GM23248 (cell line): ENCODE results near the gene UXT. TPM values are rescaled to one million over a fixed set of nuclear protein-coding genes. Genes with fewer than 3 reads are reported as not detected.

Experiments used
- DNase-seq: peaks from one replicate; pipeline ENCODE4 v3.0.0-alpha.2; 2015
- H2AFZ ChIP-seq: fragments of 200-600 bp; sonication (generic); 2 replicates; pipeline ENCODE4 v1.6.1; 2016; ENCODE audit warnings: antibody characterized with exemption
- H3F3A ChIP-seq: fragments of 200-600 bp; sonication (generic); 2 replicates; pipeline ENCODE4 v1.6.1; 2016; ENCODE audit warnings: mild to moderate bottlenecking, antibody characterized with exemption, mixed run types; ENCODE audit not compliant: insufficient read depth
- H3K27ac ChIP-seq: fragments of 200-600 bp; sonication (generic); 2 replicates; pipeline ENCODE4 v1.5.1; 2016; ENCODE audit warnings: mild to moderate bottlenecking
- H3K27me3 ChIP-seq: fragments of 200-600 bp; sonication (generic); replicated peaks from 2 replicates; pipeline ENCODE4 v1.6.1; 2016; ENCODE audit warnings: mild to moderate bottlenecking; ENCODE audit not compliant: insufficient read depth
- H3K36me3 ChIP-seq: fragments of 200-600 bp; sonication (generic); 2 replicates; pipeline ENCODE4 v1.6.1; 2016; ENCODE audit warnings: low read depth, mild to moderate bottlenecking
- H3K4me1 ChIP-seq: fragments of 200-600 bp; sonication (generic); 2 replicates; pipeline ENCODE4 v1.6.1; 2016; ENCODE audit warnings: mild to moderate bottlenecking; ENCODE audit not compliant: insufficient read depth
- H3K4me2 ChIP-seq: fragments of 200-600 bp; sonication (generic); one replicate; pipeline ENCODE4 v1.6.1; 2016; ENCODE audit warnings: mild to moderate bottlenecking; ENCODE audit not compliant: unreplicated experiment
- H3K4me3 ChIP-seq: fragments of 200-600 bp; sonication (generic); 2 replicates; pipeline ENCODE4 v1.5.1; 2016; ENCODE audit warnings: mild to moderate bottlenecking
- H3K79me2 ChIP-seq: fragments of 200-600 bp; sonication (generic); 2 replicates; pipeline ENCODE4 v1.6.1; 2016; ENCODE audit warnings: mild to moderate bottlenecking; ENCODE audit not compliant: insufficient read depth
- H3K9ac ChIP-seq: fragments of 200-600 bp; sonication (generic); 2 replicates; pipeline ENCODE4 v1.6.1; 2016; ENCODE audit warnings: mild to moderate bottlenecking
- H3K9me2 ChIP-seq: fragments of 200-600 bp; sonication (generic); 2 replicates; pipeline ENCODE4 v1.6.1; 2016; ENCODE audit warnings: mixed run types, mild to moderate bottlenecking, moderate library complexity; ENCODE audit not compliant: insufficient read depth
- H3K9me3 ChIP-seq: fragments of 200-600 bp; sonication (generic); one replicate; pipeline ENCODE4 v1.6.1; 2017; ENCODE audit warnings: low read depth
- H4K20me1 ChIP-seq: fragments of 200-600 bp; sonication (generic); 2 replicates; pipeline ENCODE4 v1.6.0; 2016; ENCODE audit not compliant: insufficient read depth
- EZH2 ChIP-seq: fragments of 200-600 bp; sonication (generic); IDR thresholded peaks from 2 replicates; pipeline ENCODE4 v1.6.1; 2018; ENCODE audit warnings: antibody characterized with exemption, mild to moderate bottlenecking; ENCODE audit not compliant: insufficient read depth, poor library complexity, severe bottlenecking
- EZH2phosphoT487 ChIP-seq: fragments of 200-600 bp; sonication (generic); IDR thresholded peaks from 2 replicates; pipeline ENCODE4 v1.6.1; 2018; ENCODE audit warnings: antibody characterized with exemption, moderate library complexity, mild to moderate bottlenecking, low read depth; ENCODE audit not compliant: insufficient read depth
- WGBS, 2 experiments: methylation state at CpG; one replicate each; pipeline ENCODE4 v1.1.6; 2015 to 2017; ENCODE audit warnings: low lambda C conversion rate in 2 of 2, low coverage in 1 of 2; ENCODE audit errors: missing lambda C conversion rate in 2 of 2; 5-methylcytosine and 5-hydroxymethylcytosine counted together
- in situ Hi-C: fragments of 300-500 bp; cut with MboI; formaldehyde crosslinking; loops from 2 replicates; pipeline ENCODE4 v1.15.0; 2020
- polyA plus RNA-seq: library from polyadenylated mRNA; unstranded; fragments of >200 nt; fragmentation: Nextera tagmentation; extraction: Ambion mirVana; gene quantifications from 2 replicates; pipeline ENCODE4 v1.2.1, GENCODE V29; 2016
- total RNA-seq: library from RNA; depleted of rRNA; stranded (reverse); fragments of >200 nt; shearing (Covaris generic); gene quantifications from 2 replicates; pipeline ENCODE4 v1.2.3, GENCODE V29; 2014

UXT gene
- total and polyA plus RNA-seq, 2 experiments from 2014 or later, result 130 to 158 TPM

DNA sequence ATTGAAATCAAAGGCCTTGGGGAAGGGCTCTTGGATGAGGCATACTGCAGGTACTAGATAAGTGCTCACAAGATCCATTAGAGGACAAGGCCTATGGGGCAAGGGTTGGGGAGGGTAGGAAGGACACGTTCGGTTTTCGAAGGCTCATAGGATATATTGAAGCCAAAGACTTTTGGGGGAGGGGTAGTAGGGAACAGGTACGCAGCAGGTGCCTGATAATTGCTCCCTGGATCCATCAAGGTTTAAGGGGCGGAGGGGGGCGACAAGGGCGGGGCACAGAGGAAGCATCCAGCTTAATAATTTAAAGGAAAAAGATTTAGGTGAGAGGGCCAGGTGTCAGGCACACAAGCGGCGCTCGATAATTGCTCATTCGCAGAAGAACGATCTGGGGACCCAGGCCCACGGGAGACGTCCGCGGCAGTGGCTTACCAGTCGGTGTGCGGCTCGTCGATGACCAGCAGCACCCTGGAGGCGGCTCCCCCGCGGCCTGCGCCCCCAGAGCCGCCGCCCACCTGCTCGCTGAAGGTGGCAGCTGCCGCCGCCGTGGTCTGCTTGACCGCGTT lies 40.0 kb downstream of the UXT start:
- Histone ChIP-seq H3K9me3 (no peaks in the 10 kb centered on the region), H3K9me2 (no peaks in the 10 kb centered on the region), H3K27me3 (no peaks in the 10 kb centered on the region), H3K4me1 (no peaks in the 10 kb centered on the region), H3K27ac (no peak overlapping the region), H3K4me2 (peak overlapping the region; percentile 34), H3F3A (no peaks in the 10 kb centered on the region), H3K4me3 (peak overlapping the region; percentile 55; the same call in 1 of the 2 replicates), H3K36me3 (no peaks in the 10 kb centered on the region), H3K79me2 (no peaks in the 10 kb centered on the region), H2AFZ (no peak overlapping the region), H3K9ac (no peak overlapping the region), H4K20me1 (no peaks in the 10 kb centered on the region)
- in situ Hi-C loops, result no loop called here
- 39 to 54% methylated on average over 13 to 23 of the region's 32 CpGs for WGBS, 2 experiments
- TF ChIP-seq EZH2, result no peak
- no peak for TF ChIP-seq EZH2phosphoT487
- DNase-seq, result no peak

DNA sequence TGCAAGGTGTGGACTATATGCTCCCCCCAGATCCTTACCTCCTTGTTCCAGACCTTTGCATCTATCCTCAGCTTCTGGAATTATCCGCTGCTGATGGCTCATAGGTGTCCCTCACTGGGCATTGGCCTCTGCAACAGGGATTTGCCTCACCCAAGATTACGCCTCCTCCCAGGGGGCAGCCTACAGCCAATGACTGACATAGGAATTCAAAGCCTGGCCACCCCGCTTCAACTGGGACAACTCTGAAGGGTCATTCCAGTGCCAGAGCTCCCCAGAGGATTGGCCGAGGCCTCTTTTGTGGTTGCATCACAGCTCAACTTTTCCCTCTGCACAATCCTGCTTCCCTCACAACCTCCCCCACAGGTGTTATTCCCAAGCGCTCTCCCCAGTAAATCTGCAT lies 44.4 kb downstream of the UXT start:
- no peak overlapping the region for H3K4me2 ChIP-seq
- H3K36me3 ChIP-seq, result no peaks in the 10 kb centered on the region
- H3K27me3 ChIP-seq, result no peaks in the 10 kb centered on the region
- no peaks in the 10 kb centered on the region for H3K9me3 ChIP-seq
- TF ChIP-seq EZH2 (no peak), EZH2phosphoT487 (no peak)
- no peaks in the 10 kb centered on the region for H3F3A ChIP-seq
- no peak overlapping the region for H2AFZ ChIP-seq
- H3K9ac ChIP-seq, result no peak overlapping the region
- 53 to 66% methylated on average over 3 to 5 of the region's 5 CpGs for WGBS, 2 experiments
- H3K4me1 ChIP-seq, result no peaks in the 10 kb centered on the region
- H4K20me1 ChIP-seq, result no peaks in the 10 kb centered on the region
- H3K4me3 ChIP-seq, result no peak overlapping the region
- DNase-seq, result no peak
- H3K9me2 ChIP-seq, result no peaks in the 10 kb centered on the region
- no peak overlapping the region for H3K27ac ChIP-seq
- H3K79me2 ChIP-seq, result no peaks in the 10 kb centered on the region
- in situ Hi-C loops, result no loop called here

DNA sequence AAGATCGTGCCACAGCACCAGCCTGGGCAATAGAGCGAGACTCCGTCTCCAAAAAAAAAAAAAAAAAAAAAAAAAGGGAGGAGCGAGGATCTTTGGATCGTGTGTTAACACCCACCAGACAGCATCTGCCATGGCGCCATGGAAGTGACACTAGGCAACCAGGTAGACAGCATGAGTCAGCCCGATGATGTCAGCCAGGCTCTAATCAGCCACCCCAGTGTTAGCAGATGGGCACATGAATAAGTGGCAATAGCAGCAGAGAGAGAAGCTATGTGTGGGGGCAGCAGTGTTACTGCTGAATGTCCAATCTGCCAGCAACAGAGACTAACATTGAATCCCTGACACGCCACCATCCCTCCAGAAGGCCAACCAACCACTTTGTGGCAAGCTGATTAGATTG lies 45.9 kb downstream of the UXT start:
- H3K4me3 ChIP-seq, result no peak overlapping the region
- H3K27ac ChIP-seq, result no peak overlapping the region
- H3K79me2 ChIP-seq, result no peaks in the 10 kb centered on the region
- H3K36me3 ChIP-seq, result no peaks in the 10 kb centered on the region
- DNase-seq, result no peak
- H3K9me3 ChIP-seq, result no peaks in the 10 kb centered on the region
- H2AFZ ChIP-seq, result no peak overlapping the region
- H3K9ac ChIP-seq, result no peak overlapping the region
- WGBS, 2 experiments, result 75 to 77% methylated on average over 5 to 6 of the region's 8 CpGs
- no peaks in the 10 kb centered on the region for H3K4me1 ChIP-seq
- H3K9me2 ChIP-seq, result no peaks in the 10 kb centered on the region
- H3K27me3 ChIP-seq, result no peaks in the 10 kb centered on the region
- no peak overlapping the region for H3K4me2 ChIP-seq
- TF ChIP-seq EZH2 (no peak), EZH2phosphoT487 (no peak)
- in situ Hi-C loops, result no loop called here
- no peaks in the 10 kb centered on the region for H3F3A ChIP-seq
- H4K20me1 ChIP-seq, result no peaks in the 10 kb centered on the region

DNA sequence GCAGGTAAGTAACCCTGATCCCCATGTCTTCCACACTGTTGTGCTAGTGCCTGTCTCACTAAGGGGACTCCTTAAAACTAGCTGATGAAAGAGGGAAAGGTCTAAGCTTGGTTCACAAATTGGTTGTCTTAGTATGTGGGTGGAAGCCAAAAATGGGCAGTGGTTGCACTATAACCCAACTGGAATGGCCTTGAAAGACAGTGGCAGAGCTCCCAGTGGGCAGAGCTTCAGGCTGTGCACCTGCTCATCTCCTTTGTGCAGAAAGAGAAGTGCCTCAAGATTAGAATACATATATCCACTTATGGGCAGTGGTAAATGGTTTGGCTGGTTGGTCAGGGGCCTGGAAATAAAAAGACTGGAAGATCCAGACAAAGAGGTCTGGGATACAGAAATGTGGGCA lies 46.6 kb downstream of the UXT start:
- Histone ChIP-seq H3K27me3 (no peaks in the 10 kb centered on the region), H4K20me1 (no peaks in the 10 kb centered on the region), H3K4me2 (no peak overlapping the region), H3K9me2 (no peaks in the 10 kb centered on the region), H3F3A (no peaks in the 10 kb centered on the region), H3K9me3 (no peaks in the 10 kb centered on the region), H3K27ac (no peak overlapping the region), H3K9ac (no peak overlapping the region), H3K36me3 (no peaks in the 10 kb centered on the region), H3K4me3 (no peak overlapping the region), H3K79me2 (no peaks in the 10 kb centered on the region), H3K4me1 (no peaks in the 10 kb centered on the region), H2AFZ (no peak overlapping the region)
- no peak for TF ChIP-seq EZH2
- TF ChIP-seq EZH2phosphoT487, result no peak
- no peak for DNase-seq
- in situ Hi-C loops, result no loop called here

DNA sequence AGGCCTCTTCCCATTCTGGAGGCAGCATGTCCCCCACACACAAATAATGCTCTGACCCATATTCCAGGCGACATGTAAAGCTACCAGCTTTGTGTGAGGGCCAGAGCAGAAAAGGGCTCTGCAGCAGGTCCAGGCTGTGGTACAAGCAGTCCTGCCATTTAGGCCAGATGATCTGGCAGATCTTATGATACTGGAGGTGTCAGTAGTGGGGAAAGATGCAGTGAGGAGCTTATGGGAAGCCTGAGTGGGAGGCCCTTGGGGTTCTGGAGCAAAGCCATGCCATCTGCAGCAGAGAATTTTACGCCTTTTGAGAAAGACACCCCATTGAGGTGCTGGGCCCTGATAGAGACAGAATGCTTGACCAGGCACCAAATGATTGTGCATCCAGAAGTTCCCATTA lies 47.1 kb downstream of the UXT start:
- no peaks in the 10 kb centered on the region for H3K9me3 ChIP-seq
- TF ChIP-seq EZH2 (no peak), EZH2phosphoT487 (no peak)
- H2AFZ ChIP-seq, result no peak overlapping the region
- H3K4me3 ChIP-seq, result no peak overlapping the region
- no peaks in the 10 kb centered on the region for H4K20me1 ChIP-seq
- no peaks in the 10 kb centered on the region for H3K9me2 ChIP-seq
- WGBS, 2 experiments, result 17 to 34% methylated on average over 2 of the region's 2 CpGs
- in situ Hi-C loops, result no loop called here
- no peaks in the 10 kb centered on the region for H3K27me3 ChIP-seq
- no peaks in the 10 kb centered on the region for H3K4me1 ChIP-seq
- no peaks in the 10 kb centered on the region for H3F3A ChIP-seq
- H3K79me2 ChIP-seq, result no peaks in the 10 kb centered on the region
- no peak overlapping the region for H3K27ac ChIP-seq
- no peak for DNase-seq
- no peak overlapping the region for H3K4me2 ChIP-seq
- H3K36me3 ChIP-seq, result no peaks in the 10 kb centered on the region
- H3K9ac ChIP-seq, result no peak overlapping the region
